ENCODE results near the gene BTC.
"Not testable (repeated sequence)": the region's sequence is repeated elsewhere in the genome, so short reads cannot be mapped to it uniquely, and the experiment has no call there.

The BTC gene

GRCh38 chr4:74757136-74757535 lies 37.2 kb downstream of the BTC start:
- no peak for FAIRE-seq

DNA sequence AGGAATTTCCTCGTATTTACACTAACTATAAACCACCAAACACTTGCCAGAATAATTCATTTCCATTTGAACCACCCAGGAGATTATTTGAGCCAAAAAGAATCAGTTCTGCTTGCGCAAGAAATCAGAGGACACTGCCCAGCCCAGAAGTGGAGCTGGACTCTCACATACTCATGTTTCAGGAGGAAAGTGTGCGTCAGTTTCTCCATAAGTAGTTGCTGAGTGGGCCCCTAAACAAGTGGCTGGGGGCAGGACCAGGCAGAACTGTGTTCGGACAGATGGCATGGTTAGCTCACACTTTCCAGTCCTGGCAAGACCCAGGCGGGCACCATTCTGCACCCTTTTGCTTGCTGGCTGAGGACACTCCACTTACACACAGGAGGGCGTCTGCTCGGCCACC lies 38.8 kb downstream of the BTC start:
- FAIRE-seq, result no peak

GRCh38 chr4:74754218-74754617 lies 40.1 kb downstream of the BTC start:
- FAIRE-seq, result no peak

DNA sequence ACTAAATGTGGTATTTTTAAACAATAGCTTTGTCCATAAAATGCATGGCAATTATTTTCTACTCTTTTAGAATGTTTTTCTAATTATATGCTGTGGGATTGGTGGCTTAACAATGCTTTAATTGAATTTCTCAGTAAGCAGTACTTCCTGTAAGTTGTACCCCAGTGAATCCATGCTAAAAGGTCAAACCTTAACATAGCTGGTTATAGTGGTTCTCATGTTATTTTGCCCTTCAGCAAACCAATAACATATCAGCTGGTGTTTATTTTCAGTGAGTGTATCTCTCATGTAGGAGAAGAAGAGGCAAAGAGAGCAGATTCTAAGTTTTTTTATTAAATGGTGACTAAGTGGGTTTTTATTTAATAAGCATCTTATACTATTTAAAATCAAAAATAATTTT lies 41.5 kb downstream of the BTC start:
- FAIRE-seq, result no peak

- FAIRE-seq, result no peak
Observed at GRCh38 chr4:74751856-74752255, 42.5 kb downstream of the BTC start.

GRCh38 chr4:74751247-74751646 lies 43.1 kb downstream of the BTC start:
- no peak for FAIRE-seq

GRCh38 chr4:74742185-74742584 lies 52.1 kb downstream of the BTC start:
- FAIRE-seq, result no peak

GRCh38 chr4:74738464-74739143 lies 55.7 kb downstream of the BTC start:
- no peak for FAIRE-seq

GRCh38 chr4:74734995-74735394 lies 59.3 kb downstream of the BTC start:
- no peak for FAIRE-seq

DNA sequence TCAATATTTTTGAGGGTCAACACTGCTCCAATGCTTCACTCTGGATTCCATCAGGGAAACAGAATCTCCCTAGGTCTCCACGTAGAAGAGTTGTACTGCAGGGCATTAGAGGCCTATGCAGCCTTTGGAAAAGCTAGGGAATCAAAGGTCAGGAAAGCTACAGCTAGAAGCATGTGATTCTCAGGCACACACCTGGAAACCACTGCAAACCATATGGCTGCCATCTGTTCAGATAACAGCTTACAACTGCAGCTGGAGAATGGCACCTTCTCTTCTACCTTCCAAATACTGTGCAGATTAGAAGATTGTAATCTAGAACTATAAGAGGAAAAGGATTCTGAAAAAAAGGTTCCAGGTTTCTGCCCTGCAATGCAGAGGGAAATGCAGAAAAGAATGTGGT lies 60.6 kb downstream of the BTC start:
- no peak for FAIRE-seq

- FAIRE-seq, result no peak
Observed at GRCh38 chr4:74724979-74725378, 69.3 kb downstream of the BTC start.

DNA sequence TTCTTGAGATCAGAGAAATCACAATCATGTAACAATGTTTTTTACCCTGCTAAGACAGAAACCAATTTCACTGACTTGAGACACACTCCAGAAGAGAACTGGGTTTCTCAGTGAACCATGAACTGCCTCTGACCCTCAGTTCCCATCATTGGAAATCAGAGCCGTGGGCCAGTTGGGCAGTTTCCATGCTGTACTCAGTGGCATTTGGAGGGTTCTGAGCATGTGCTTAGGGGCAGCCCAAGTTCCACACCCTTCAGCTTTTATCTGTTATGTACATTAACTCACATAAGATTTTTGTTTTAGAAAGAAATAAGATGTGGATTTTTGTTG lies 77.9 kb downstream of the BTC start:
- FAIRE-seq, result no peak

GRCh38 chr4:74715706-74716435 lies 78.5 kb downstream of the BTC start:
- no peak for FAIRE-seq

DNA sequence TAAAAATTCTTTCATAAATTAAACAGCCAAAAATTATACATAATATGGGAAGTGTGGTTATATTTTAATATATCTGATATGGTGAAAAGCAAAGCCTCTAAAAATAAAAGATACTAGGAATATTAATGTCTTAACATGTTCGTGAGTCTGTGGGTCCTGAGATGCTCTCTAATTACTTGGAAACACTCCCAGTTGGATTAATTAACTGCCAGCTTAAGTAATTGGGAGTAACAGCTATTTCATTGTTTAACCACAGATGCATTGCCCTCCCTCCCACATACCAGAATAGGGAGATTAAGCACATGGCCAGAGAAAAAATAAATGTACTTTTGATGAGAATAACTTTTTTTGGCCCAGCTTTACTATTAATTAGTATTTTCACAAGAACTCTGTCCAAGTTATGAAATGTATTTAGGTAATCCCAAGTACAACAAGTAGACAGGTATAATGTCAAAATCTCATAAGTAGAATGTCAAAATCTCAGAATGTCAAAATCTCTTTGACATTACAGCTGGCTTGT lies 79.7 kb downstream of the BTC start:
- no peak for FAIRE-seq

- FAIRE-seq, result not testable (repeated sequence)
Observed at GRCh38 chr4:74708135-74708534, 86.2 kb downstream of the BTC start.
